PC-9 (cell line): ENCODE results near the gene SIAH3.

Experiments
- CTCF ChIP-seq: fragments of 200-600 bp; sonication (generic); conservative IDR thresholded peaks from 2 replicates; pipeline ENCODE4 v1.6.1; 2017; ENCODE audit warnings: mixed run types, antibody characterized with exemption, mild to moderate bottlenecking, moderate library complexity
- EZH2 ChIP-seq: fragments of 200-600 bp; sonication (generic); IDR thresholded peaks from 2 replicates; pipeline ENCODE4 v1.8.0; 2017; ENCODE audit warnings: antibody characterized with exemption, low read depth

DNA sequence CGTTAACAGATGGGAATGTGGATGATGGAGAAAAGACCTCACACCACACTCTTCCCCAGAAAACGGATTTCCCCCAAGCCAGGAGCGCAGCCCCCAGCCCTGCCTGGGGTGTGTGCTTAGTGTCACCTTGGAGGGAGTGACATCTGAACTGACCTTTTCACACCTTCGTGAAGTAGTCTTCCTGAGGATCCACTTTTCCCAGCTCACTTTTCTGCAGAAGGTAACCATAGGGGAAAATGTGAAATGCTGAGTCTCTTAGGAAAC lies 26.2 kb downstream of the SIAH3 start:
- no peak for TF ChIP-seq CTCF
- TF ChIP-seq EZH2, result no peak
